CD4-positive, alpha-beta T cell treated with Interleukin-17A for 4 hours (primary cell): ENCODE measurements around the gene SYT9.
A peak's percentile ranks its signal among the peaks of the same experiment; 100 is the strongest.

Source experiments
- DNase-seq: peaks from one replicate; pipeline ENCODE4 v3.0.0-alpha.2; 2020; ENCODE audit warnings: mixed read lengths

SYT9 gene

GRCh38 chr11:7348432-7349304 lies 97.0 kb downstream of the SYT9 start:
- no peak for DNase-seq

GRCh38 chr11:7351228-7351627 lies 99.5 kb downstream of the SYT9 start:
- no peak for DNase-seq

DNA sequence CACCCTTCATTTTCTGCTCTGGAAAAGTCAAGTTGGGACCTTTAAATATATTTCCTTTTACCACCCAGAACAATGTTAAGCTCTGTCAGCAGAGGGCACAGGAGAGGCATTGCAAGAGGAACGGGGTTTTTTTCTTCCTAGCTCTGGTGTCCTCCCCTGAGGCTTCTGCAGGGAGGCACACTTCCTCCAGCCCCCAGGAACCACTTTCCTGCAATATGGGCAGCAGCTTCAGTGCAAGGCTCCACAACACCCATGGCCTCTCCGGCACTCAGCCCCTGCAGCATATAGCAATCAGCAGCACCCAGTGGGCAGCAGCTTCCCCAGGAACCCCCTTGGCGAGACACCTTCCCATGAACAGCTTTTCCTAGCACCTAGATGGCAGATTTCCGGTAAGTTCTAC lies 101.4 kb downstream of the SYT9 start:
- DNase-seq, result peak; percentile 9

GRCh38 chr11:7364660-7365059 lies 113.0 kb downstream of the SYT9 start:
- DNase-seq, result no peak

GRCh38 chr11:7367803-7368202 lies 116.1 kb downstream of the SYT9 start:
- DNase-seq, result no peak

DNA sequence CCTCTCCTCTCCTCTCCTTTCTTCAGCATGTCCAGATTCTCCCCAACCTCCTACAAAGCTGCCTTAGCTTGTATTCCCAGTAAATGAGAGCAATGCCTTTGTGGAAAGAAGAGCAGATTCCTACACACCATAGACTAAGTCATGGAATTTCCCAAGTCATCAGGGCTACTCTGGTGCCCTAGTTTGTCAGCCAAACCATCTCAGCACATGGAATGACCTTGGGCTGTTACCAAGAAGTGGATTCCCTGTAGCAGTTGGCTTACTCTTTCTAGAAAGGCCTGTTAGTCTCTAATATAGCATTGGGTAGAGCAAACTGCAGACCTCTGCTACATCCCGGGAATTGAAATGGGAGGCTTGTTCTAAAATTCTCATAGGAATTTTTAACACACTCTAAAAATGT lies 124.7 kb downstream of the SYT9 start:
- DNase-seq, result no peak

- DNase-seq, result no peak
These were observed 130.2 kb downstream of the SYT9 start for GRCh38 chr11:7381937-7382336.

DNA sequence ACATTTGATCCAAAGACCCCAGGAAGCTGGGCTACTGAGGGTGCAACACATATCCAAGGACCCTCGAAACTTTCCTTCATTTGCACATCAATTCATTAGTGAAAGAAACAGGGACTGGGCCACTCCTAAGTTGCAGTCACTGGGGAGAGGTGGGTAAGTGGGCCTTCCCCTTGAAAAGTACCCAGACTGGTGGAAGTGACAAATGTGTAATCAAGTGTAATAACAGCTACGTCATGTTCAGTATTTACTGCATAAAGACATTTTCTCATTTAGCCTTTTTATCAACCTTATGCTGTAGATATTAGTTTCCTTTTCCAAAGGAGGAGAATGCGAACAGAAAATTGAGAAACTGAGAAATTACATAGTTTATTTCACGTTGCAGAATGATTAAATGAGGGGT lies 131.7 kb downstream of the SYT9 start:
- no peak for DNase-seq

- DNase-seq, result no peak
These were observed 133.0 kb downstream of the SYT9 start for GRCh38 chr11:7384691-7385090.

DNA sequence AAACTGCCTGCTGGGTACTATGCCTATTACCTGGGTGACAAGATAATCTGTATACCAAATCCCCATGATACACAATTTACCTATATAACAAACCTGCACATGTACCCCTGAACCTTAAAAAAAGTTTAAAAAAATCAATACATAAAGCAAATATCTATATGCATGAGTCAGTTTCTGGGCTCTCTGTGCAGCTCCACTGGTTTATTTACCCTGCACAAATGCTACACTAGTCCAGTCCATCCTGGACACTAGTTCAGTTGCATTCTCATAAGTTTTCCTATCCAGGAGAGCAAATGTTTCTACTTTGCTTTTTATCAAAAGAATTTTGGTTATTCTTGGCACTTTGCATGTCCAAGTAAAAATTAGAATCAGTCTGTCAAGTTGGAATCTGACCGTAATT lies 133.8 kb downstream of the SYT9 start:
- DNase-seq, result no peak

DNA sequence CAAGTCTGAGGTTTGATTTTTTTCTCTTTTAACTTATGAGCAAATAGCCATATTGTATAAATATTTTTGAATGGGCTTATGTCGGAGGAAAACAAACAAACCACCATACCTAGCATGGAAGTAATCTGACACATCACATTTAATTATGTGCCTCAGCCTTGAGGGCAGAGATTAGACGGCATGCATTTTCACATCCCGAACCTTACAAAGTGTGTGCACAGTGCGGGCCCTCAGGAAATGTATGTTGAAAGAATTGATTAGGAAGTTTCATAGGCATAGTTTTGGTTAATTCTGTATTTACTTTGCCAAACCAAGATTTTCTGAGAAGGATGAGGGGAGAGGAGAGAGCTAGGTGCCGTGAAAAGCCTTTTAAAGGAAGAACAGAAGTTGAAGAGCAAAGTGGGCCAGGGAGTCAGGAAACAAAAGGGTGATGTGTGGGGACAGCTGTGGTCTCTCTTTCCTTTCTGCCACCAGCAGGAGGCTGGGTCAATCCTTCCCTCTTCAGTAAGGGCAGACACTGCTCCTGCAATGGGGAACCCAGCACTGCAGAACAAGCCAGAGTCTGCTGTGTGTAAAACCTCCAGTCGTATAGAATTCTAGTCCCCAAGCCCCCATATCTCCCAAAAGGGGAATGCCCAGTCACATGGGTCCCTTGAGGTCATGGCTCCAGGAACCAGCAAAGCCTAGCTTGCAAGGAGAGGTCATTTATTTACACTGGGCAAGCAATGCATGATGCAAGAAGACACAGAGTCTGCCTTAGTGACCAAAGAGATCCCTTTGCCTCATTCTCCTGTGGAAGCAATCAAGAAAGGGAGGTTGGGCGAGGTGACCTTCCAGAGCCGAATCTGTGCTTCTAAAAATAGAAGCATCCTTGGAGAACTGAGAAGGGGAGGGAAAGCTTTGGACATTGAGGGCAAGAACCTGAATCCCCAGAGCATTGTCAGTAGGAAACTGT lies 162.5 kb downstream of the SYT9 start:
- no peak for DNase-seq

DNA sequence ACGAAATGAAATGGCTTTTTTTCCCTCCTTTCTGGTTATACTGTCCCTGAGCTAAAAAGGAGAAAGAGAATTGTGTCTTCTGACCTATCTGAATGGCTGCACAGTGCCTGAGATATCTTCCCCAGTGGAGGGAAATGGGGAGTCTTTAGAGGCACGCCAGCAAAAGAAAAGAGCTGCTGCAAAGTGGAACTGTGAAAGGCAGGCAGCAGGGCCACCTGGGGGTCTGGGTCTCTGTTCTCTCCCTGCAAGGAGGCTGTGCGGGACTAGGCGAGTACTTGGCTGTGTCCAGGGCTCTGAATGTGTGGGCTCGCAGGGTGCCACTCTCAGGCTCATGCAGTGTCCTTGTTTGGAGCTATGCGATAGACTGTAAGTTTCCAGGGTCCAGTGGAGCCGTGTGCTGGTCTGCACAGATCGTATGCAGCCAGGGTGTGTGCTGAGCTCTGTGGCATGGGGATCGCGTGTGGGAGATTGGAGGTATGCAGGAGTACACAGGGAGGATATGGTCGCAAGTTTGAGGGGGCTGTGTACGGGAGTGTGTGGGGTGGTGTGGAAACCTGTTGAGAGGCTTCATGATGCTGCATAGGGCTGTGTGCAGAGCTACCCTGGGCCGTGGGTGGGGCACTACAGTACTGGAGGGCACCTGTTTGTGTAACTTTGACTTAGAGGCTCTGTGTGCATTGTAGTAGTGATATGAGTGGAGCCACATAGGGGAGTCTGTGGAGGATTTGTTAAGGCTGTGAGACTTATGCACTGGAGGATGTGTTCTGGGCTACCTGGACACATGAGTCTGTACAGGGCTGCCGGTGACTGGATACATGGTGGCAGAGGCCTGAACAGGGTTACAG lies 163.5 kb downstream of the SYT9 start:
- DNase-seq, result no peak

DNA sequence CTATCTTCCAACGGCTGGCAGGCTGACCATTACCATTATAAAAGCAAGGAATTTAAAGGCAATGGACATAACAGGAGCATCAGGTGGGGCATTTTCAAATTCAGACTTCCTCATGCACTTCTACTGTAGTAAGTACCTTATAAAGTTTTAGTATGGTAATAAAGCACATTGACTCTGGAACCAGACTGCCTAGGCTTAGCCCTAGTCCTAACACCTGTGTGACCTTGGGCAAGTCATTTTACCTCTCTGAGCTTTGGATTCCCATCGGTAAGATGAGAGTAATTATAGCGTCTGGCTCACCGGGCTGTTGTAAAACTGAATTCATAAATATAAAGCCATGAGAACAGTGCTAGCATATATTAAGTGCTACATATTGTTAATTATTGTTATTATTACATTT lies 164.4 kb downstream of the SYT9 start:
- no peak for DNase-seq

DNA sequence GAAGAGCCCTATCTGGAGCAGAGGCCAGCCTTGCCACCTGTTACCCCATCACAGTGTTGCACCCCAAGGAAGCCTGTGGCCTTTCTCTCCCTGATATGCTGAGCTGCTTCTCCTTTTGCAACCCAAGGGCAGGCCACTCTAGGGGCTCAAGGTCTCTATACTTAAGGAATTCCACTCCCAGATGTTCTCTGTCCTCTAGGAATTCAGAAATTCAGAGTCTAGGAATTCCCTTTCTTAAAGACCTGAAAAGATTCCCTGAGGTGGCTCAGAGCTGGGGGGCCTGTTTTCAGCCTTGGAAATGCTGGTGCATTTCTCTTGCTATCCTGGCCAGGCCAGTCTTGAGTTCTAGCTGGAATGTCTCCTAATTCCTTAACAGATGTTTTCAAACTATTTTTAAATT lies 165.6 kb downstream of the SYT9 start:
- no peak for DNase-seq

DNA sequence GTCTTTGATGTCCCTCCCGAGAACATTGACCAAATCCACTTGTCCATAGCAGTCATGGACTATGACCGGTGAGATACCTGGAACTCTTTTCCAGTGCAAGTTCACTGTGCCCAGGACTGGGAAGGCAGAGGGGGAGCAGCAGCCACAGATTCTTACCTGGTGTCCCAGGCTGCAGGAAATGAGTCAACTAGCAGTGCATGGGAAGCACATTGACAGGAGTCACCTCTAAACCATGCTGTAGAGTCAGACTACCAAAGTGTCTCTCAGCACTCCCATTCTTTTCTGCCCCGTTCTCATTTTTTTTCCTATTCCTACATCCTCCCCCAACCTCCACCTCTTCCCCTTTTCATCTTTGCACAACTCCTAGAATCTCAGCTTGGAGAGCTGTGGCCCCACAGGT lies 166.4 kb downstream of the SYT9 start:
- no peak for DNase-seq

DNA sequence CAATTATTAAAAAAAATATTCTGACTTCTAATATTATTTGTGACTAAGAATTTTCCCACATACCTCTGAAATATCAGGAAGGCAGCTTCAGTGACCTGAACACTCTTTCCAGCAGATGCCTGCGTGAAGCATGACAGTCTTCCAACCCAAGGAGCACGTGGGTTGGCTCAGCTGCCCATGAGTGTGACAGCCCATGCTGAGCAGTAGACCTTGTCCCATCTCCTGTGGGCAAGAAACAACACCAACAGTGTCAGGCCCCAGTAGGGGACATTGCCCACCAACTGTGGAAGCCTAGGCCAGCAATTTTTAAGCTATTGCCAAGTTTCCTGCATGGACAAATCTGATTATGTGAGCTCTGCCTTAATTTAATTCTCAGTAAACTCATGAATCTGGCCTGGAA lies 167.2 kb downstream of the SYT9 start:
- DNase-seq, result no peak

DNA sequence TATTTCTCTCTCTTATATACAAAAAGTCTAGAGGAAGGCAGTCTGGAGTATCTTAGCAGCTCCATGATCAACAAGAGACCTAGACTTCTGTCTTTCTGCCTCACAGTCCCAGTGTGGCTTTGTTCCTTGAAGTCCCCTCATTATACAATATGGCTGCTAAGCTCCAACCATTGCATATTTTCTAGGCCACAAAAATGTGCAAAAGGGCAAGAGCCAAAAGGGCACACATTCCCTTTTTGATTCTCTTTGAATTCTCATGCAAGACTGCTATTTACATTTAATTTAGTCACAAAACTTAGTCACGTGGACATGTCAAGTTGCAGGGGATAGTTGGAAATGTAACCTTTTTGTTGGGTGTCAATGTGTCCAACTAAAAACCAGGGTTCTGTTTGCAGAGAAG lies 169.4 kb downstream of the SYT9 start:
- no peak for DNase-seq

- DNase-seq, result peak; percentile 7
These were observed 171.0 kb downstream of the SYT9 start for GRCh38 chr11:7422544-7423331.

DNA sequence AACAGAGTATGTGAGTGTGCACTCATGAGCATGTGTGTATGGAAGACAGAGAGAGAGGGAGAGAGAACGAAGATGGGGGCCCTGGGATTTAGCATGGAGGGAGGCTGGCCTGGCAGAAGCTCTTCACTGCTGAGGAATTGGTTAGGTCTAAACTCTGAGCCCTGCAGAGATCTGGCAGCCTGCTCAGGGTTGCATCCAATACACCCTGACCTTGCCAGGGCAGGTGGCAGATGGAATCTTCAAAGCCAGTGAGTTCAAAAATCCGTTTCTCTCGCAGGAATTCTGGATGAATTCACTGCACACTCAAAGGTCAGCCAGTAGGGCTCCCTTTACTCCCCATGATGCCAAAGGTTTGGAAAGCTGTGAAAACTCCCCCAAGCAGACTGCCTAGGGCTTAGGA lies 172.2 kb downstream of the SYT9 start:
- no peak for DNase-seq

GRCh38 chr11:7427733-7428132 lies 176.0 kb downstream of the SYT9 start:
- no peak for DNase-seq

DNA sequence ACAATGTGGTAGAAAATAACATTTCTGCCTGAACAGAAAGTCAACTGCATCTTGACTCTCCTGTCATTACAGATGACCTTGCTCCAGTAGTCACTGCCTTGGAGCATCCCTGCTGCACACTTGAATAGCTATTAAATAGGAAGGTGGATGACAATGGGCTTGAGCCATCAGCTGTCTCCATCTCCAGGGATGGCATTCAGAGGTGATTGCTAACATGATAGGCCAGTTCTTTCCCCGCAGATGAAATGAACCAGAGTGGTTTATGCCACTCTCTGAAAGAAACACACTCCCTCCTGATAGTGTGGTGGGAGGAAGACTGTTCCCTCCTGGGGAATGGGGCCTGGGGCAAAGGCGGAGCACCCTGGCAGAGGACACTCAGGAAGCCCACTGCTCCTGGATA lies 176.5 kb downstream of the SYT9 start:
- no peak for DNase-seq

DNA sequence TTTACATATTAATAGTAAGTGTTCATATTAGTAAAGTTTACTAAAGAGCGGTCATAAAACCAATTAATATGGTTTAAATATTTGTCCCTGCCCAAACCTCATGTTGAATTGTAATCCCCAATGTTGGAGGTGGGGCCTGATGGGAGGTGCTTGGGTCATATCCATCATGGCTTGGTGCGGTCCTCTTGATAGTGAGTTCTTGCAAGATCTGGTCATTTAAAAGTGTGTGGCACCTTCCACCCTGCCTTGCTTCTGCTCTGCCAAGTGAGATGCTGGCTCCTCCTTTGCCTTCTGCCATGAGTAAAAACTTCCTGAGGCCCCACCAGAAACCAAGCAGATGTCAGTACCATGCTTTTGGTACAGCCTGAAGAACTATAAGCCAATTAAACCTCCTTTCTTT lies 178.8 kb downstream of the SYT9 start:
- DNase-seq, result no peak
